ENCODE measurements around the gene LAMA3. TPM values are rescaled to one million over a fixed set of nuclear protein-coding genes. Genes with fewer than 3 reads are reported as not detected.

The LAMA3 gene
- polyA plus RNA-seq, 3 donors = 2.0 to 3.2 (median 2.2) TPM

DNA sequence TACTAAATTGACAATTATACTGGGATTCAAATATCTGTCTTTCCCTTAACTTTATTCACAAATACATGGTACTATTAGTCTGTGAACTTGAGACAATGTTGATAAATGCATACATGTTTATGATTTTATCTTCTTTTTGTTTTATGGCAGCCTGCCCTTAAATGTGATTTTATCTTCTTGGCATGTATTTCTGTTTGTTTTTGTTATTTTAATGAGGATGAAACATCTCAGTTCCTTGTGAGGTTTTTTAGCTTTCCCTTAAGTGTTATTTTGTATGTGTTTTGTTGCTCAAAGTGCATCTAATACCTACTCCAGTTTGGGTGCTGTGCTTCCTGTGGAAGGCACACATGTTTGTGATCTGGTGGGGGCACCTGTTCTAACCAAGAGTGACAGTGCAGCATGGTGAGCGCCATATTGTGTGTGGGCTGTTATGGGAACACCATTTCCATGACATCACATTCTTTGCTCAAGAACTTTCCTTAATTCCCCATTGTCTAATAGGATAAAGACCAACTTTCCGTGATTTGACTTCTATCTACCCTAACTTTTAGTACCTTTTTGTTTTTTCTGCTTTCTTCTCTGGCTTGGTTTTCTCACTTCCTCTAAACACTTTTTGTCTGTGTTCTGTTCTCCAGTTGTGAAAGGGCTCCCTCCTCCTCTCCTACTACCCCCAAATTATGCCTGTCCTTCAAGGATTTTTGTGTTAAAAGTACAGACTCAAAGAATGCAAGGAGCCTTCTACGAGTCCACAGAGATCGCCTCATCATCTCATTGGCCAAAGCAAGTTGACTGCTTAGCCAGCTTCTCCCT, 163.2 kb downstream of the LAMA3 start:
- no peak for DNase-seq

DNA sequence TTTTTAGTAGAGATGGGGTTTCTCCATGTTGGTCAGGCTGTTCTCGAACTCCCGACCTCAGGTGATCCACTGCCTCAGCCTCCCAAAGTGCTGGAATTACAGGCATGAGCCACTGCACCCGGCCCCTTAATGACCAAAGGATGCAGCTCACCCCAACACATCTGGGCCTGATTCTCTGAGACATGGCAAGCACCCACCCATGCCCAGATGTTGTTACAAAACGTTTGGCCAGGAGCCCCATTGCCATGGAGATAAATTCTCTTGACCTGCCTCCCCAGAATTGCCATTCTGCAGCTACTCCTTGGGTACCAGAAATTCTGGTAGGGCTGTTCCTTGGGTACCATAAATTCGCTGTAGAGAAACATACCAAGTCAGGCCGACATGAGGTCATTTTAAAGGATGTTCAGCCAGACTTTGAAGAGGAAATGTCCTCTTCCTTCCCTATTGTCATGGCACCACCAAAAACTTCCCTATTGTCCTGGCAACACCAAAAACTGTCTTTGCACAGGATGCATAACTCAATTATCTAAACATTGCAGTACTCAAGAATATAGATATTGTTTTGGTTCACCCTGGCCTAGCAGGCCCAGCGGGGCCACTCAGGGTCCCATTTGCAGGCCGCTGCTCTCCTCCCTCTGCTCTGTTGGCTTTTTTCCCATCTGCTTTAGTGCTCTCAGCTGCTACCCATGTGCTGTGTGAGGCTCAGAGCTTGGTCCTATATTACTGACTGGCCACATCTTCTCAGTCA, 164.4 kb downstream of the LAMA3 start:
- DNase-seq = no peak

DNA sequence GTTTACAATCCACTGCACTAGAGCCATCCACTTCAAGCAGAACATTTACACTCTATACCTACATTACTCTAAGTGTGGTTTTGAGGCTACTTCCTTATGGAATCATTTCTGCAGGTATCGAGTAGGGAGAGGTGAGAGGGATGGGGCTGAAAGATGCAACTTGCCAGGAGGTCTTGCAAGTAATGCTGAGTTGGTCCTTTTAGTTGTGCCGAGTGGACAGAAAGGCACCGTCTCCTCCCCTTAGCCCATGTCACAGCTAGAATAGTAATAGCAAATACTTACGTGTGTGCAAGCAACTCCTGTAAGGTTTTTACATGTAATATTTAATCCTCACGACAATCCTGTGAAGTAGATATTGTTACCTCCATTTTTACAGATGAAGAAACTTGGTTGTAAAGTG, 166.5 kb downstream of the LAMA3 start:
- DNase-seq = no peak

DNA sequence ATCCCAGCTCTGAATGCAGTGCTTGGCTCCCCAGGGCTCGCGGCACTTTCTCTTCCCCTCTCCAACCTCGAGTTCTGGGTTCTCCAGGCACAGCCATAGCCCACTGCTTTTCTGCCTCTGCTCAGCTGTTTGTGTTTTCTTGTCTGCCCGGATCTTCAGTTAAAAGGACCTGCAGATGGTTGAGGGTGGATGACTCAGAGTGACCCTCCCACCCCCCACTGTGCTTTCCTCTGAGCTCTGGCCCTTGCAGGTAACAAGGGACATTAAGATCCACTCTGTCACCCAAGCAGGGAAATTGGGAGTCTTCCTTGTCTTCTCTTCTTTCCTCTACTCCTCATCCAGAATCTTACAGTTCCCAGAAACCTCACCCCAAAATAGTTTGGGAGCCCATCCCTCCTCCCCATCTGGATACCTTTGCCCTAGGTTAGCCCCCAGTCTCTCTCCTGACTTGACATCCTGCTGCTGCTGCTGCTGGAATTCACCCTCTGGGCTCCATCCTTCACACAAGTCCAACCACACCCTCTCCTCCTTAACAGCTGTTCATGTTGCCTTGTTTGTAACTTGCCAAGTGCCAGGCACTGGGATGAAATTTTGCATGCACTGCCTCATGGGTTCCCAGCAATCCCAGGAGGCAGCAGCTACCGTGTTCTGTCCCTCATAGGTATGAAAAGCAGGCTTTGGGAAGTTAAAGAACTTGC, 167.4 kb downstream of the LAMA3 start:
- DNase-seq = no peak

DNA sequence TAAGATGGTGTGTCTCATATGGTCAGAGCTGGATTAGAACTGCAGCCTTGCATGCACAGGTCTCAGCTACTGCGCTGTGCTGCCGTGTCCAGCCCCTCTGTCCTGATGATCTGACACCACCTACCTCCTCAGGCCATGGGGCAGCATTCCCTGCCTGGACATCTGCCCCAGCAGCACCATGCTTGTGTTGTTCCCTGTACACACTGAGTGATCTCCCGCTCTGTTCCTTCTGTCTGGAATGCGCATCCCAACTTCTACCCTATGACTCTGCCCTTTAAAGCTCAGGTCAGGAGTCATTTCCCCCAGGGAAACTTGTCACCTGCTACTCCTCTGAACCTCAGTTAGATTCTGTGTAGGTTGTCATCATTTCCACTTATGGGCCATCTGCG, 167.9 kb downstream of the LAMA3 start:
- no peak for DNase-seq

DNA sequence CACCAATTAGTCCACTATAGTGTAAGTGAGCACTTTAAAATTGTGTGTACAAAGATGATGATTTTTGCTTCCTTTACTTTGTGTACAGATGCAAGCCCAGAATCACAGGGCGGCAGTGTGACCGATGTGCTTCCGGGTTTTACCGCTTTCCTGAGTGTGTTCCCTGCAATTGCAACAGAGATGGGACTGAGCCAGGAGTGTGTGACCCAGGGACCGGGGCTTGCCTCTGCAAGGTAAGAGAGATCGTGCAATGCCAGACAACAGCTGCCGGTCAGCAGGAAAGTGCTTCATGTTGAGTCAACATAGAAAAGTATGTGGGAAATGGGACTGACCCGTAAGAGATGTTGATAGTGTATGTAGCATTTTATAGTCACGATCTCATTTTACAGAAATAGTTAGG, 168.5 kb downstream of the LAMA3 start:
- DNase-seq = no peak

DNA sequence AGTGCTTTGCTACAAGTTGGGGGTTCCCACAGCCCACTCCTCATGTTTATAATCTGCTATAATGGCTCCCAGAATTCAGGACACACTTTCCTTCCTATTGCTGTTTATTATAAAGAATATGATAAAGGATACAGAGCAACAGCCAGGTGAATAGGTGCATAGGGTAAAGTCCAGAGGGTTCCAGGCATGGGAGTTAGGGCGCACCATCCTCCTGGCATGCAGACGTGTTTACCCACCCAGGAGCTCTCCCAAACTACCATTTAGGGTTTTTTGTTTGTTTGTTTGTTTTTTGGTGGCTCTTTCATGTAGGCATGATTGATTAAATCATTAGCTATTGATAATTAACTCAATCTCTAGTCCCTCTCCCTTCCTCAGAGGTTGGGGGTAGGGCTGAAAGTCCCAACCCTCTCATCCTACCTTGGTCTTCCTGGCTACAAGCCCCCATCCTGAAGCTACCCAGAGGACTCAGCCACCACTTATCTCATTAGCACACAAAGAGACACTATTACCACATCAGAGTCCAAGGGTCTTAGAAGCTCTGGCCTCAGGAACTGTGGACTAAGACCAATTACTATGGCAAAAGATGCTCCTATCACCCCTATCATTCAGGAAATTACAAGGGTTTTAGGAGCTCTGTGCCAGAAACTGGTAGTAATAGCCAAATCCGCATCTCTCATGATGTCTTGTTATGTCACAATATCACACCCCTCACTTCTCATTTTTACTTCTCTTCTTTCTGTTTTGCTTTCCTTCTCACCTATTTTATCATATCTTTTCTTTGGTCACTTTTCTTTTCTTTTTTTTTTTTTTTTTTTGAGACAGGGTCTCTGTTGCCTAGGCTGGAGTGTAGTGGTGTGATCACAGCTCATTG, 170.4 kb downstream of the LAMA3 start:
- DNase-seq = no peak

DNA sequence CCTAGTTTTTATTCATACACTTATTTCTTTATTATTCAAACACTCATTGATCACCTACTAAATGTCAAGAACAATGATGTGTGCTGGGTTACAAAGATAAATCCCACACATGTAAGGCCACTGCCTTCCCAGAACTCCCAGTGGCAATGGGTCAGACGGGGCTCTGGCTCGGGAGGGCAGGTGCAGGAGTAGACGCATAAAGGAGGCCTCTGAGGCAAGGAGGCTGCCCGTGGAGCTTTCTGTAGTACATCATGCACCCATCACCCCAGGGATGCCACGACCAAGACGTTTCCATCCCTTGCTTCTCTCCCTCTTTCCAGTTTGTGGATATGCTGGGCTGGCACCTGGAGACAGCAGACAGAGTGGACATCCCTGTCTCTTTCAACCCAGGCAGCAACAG, 172.1 kb downstream of the LAMA3 start:
- no peak for DNase-seq

DNA sequence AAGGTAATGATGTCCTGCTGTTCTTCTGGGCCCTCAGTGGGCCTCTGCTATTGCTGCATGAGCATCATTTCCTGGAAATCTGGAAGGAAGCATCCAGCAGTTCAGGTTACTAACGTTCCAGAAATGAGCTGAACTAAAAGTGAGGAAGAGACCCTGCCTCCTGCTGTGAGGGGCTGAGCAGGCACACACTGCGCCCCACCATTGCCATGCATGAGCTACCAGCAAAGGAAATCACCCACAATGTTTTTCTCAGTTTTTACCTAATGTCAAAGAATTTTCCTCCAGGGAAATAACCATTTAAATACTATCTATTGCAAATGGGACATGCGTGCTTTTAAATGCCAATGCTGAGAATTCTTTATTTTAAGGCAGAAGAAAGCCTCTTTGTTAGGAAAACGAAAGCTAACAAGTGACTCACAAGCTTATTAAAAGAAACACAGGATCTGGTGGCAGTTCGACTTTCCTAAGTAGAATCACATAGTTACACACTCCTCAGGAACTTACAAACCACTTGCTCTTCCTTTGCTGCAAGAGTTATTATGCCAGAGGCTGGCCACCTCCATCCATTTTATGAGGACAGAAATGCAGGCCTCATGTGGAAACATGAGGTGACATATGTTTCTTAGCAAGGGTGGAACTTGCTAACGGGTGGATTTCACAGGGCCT, 172.7 kb downstream of the LAMA3 start:
- DNase-seq = no peak

DNA sequence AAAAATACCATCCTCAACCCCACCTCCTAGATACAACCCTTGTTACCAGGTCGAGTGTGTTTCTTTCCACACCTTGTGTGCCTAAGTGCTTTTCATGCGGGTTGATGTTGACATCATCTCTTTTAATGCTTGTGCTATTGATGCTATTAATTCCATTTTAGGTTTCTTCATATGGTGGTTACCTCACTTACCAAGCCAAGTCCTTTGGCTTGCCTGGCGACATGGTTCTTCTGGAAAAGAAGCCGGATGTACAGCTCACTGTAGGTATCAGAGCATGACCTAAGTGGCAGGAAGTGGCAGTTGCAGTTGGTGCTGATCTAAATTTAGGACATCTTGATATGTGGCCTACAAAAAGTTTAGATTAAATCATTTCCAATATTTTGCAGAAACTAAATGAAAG, 175.4 kb downstream of the LAMA3 start:
- no peak for DNase-seq

DNA sequence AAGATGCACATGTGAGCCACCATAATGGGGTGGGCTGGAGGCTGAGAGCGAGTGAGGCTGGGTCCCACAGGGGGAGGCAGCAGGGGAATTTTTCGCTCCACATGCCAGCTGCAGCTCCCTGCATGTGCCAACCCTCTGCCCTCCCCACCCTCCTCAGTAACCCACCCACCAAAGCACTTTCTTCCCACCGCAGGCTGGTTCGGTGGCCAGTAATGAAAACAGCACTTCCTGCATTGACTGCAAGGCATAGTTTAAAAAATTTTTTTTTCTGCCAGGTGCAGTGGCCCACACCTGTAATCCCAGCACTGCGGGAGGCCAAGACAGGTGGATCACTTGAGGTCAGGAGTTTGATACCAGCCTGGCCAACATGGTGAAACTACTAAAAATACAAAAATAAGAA, 177.8 kb downstream of the LAMA3 start:
- no peak for DNase-seq

DNA sequence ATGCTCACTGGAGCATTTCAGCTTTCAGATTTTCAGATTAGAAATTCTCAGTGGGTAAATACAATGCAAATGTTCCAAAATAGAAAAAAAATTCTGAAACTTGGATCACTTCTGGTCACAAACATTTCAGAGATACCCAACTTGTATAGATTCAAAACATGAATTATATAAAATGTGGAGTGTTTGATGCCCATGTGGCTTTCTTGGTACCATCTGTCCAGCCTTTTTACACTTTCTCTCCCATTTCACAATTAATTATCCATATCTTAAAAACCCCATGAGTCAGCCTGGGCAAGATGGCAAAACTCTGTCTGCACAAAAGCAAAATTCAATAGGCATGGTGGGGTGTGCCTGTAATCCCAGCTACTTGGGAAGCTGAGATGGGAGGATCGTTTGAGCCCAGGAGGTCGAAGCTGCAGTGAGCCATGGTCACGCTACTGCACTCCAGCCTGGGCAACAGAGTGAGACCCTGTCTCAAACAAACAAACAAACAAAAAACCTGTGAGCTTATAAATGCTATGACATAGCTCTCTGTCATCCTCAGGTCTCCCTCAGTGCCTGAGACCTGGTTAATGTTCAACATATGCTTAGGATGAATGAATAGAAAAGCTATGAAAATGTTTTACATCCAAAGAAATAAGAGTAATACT, 179.0 kb downstream of the LAMA3 start:
- DNase-seq = no peak

DNA sequence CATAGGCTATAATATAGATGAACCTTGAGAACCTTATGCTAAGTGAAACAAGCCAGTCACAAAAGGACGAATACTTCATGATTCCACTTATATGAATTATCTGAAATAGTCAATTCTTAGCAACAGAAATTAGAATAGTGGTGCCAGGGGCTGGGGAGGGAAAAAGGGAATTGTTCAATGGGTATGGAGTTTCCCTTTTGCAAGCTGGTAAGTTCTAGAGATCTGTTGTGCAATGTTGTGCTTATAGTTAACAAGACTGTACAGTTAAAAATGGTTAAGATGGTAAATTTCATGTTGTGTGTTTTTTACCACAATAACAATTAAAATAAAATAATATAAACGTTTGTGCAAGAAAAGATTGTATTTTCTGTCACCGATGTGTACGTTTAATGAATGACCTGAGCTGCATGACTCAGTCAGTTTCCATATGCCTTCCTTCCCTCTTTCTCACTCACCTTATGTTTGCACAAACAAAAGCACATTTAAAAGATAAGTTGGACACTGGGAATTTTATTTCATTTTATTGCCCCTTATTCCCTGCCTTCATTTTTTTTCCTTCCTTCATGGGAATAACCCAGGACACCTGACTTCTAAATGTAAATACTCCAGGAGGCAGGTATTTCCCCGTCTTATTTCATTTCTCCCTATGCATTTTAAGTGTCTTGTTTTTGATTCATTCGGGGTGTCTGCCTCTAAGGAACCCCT, 181.6 kb downstream of the LAMA3 start:
- no peak for DNase-seq

DNA sequence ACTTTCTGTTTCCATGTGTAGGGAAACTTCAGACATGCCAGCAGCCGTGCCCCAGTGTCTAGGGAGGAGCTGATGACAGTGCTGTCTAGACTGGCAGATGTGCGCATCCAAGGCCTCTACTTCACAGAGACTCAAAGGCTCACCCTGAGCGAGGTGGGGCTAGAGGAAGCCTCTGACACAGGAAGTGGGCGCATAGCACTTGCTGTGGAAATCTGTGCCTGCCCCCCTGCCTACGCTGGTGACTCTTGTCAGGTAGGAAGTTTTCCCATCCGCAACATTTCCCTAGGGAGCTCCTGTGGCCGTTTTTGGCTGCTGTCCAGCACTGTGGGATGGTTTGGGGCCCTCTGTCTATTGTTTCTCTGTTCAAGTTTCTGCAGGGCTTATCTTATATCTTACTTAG, 182.2 kb downstream of the LAMA3 start:
- no peak for DNase-seq

DNA sequence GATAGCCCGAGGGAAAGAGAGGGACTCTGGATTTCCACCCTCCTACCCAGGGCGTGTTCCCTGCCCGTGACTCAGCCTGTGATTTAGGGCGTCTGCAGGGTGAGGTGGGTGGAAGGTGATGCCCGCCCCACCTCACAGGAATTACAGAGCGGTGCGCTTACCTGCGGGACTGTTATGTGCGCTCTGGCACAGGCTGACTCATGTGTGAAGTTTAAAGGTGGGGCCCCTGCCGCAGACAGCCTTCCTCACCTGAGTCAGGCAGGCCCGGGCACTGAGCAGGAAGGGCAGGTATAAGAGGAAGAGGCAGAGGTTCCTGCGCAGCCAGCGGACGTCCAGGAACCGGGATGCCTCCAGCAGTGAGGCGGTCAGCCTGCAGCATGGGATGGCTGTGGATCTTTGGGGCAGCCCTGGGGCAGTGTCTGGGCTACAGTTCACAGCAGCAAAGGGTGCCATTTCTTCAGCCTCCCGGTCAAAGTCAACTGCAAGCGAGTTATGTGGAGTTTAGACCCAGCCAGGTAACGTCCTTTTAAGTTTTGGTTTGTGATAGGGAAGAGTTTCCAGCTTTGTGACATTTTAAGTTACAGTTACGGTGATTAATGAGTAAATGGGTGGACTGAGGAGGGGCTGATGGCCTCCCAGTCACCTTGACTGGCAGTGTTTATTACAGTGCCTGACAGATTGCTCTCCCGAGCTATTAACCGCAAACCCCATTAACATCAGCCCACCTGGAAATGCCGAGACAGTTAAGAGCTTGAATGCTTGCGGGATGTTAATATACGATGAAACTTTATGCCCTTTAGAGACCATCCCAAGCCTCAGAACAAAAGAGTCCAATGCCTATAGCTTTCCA, 183.7 kb downstream of the LAMA3 start:
- DNase-seq = peak; percentile 69

DNA sequence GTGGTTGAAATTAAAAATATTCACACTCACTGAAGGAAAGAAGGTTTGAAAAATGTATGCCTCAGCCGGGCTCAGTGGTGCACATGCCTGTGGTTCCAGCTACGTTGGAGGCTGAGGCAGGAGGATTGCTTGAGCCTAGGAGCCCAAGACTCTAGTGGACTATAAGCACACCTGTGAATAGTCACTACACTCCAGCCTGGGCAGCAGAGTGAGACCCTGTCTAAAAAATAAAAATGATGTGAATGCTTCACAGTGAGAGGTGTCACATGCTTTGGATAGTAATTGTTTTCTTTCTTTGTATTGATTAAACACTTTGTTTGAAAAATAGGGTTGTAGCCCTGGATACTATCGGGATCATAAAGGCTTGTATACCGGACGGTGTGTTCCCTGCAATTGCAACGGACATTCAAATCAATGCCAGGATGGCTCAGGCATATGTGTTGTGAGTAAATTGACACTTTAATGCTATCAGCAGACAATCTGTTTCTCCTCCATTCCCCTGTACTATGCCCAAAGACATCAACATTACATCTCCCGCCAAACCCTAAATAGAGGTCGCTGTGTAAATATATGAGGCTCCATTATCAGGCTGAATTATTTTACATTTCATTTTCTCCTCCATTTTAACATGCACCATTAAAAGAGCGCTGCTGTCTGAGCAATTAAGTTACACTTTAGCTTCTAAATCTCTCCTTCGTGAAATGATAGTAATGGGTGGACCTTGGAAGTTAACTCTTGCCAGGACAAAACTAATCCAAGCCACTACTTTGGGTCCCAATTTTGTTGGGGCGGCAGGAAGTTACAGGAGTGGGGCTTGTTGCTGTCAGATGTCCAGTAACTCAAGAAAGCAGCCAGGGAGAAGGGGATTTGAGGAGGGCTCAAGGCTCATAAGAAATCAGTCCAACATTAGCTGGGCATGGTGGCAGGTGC, 187.0 kb downstream of the LAMA3 start:
- no peak for DNase-seq

DNA sequence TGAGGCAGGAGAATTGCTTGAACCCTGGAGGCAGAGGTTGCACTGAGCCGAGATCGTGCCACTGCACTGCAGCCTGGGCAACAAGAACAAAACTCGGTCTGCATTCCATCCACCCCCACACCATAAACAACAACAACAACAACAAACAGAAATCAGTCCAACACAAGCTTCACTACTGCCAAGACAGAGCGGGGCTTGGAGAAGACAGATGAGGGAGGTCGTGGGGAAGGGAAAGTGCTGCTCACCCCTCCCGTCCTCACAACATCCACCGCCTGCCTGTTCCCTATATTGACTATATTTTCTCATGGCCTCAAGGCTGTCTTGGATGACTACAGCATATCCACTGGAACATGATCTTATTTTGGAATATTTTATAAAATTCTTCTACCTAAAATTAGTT, 187.7 kb downstream of the LAMA3 start:
- DNase-seq = no peak

DNA sequence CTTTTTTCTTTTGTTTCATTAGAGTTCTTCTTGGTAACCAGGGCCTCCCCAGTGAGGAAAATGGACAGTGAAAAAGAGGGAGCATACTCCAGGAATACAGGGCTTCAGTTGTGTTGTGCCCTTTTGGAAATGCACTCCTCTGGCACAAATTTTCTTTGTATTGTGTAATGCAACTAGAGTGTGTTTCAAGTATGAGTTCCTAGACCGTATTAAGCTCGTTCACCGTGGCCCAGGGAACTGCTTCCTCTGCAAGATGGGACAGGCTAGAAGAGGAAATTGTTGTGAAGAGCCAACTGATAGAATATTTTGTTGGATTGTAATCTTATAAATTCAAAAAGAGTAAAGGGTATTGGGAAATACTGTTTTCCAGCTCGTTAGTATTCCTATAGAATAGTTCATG, 188.1 kb downstream of the LAMA3 start:
- DNase-seq = no peak

Measured in renal pelvis (tissue), 4 donors.